Measurements from ENCODE around the gene SEPTIN11. TPM values are rescaled to one million over a fixed set of nuclear protein-coding genes. Genes with fewer than 3 reads are reported as not detected.

Gene SEPTIN11
- total RNA-seq, 1 donor from 2014 or later = 460 TPM

DNA sequence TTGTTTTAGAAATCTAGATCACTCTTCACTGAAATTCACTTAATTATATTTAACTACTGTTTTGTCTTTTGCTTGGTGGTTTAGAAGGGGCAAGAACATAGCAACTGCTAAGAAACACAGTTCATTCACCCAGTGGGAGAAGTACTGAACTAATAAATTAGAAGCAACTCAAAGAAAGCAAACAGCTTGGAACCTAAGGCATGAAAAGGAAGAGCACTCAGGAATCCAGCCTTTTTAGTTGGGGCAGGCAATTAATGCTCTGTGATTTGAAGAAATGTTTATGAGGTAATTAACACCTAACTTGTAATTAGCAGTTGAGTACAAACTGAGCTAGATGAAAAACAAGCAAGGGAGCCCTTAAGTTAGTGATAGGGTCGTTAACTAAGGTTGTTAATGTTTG lies 22.8 kb downstream of the SEPTIN11 start:
- Mint-ChIP-seq H3K4me3 (ENCODE audit: unreplicated experiment) (no peak overlapping the region), H3K27me3 (ENCODE audit: unreplicated experiment) (no peaks in the 10 kb centered on the region), H3K27ac (ENCODE audit: unreplicated experiment) (peak overlapping the region; percentile 52), H3K9me3 (ENCODE audit: unreplicated experiment) (no peaks in the 10 kb centered on the region), H3K4me1 (ENCODE audit: unreplicated experiment) (peaks cover 79% of the 10 kb centered on the region), H3K36me3 (ENCODE audit: unreplicated experiment) (peaks cover 34% of the 10 kb centered on the region)
- TF ChIP-seq, protein P1, sequence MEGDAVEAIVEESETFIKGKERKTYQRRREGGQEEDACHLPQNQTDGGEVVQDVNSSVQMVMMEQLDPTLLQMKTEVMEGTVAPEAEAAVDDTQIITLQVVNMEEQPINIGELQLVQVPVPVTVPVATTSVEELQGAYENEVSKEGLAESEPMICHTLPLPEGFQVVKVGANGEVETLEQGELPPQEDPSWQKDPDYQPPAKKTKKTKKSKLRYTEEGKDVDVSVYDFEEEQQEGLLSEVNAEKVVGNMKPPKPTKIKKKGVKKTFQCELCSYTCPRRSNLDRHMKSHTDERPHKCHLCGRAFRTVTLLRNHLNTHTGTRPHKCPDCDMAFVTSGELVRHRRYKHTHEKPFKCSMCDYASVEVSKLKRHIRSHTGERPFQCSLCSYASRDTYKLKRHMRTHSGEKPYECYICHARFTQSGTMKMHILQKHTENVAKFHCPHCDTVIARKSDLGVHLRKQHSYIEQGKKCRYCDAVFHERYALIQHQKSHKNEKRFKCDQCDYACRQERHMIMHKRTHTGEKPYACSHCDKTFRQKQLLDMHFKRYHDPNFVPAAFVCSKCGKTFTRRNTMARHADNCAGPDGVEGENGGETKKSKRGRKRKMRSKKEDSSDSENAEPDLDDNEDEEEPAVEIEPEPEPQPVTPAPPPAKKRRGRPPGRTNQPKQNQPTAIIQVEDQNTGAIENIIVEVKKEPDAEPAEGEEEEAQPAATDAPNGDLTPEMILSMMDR (IDR thresholded peaks at IDR 0.05) = no peak
- no peak for DNase-seq (ENCODE audit: extremely low spot score, unreplicated experiment)

DNA sequence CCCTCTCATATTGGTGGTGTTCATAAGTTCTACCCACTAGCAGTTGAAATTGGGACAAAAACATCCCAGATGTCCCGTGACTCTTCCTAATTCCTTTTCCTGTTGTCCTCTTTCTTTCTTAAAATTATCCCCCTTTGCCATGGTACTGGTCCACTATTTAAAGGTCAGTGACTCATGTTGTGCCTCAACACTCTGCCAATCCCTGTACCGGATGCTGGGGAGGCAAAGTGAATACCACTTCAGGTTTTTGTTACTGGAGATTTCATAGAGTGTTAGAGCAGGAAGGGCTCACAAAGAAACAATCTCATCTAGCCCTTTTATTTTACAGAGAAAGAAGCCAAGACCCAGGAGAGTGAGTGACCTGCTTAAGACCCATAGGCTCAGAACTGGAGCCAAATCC lies 24.6 kb downstream of the SEPTIN11 start:
- DNase-seq (ENCODE audit: extremely low spot score, unreplicated experiment) = no peak
- TF ChIP-seq, protein P1 (IDR thresholded peaks at IDR 0.05) = no peak
- Mint-ChIP-seq H3K4me1 (ENCODE audit: unreplicated experiment) (peaks cover 82% of the 10 kb centered on the region), H3K9me3 (ENCODE audit: unreplicated experiment) (no peaks in the 10 kb centered on the region), H3K36me3 (ENCODE audit: unreplicated experiment) (peaks cover 33% of the 10 kb centered on the region), H3K27ac (ENCODE audit: unreplicated experiment) (peak overlapping the region; percentile 66), H3K4me3 (ENCODE audit: unreplicated experiment) (no peak overlapping the region), H3K27me3 (ENCODE audit: unreplicated experiment) (no peaks in the 10 kb centered on the region)

DNA sequence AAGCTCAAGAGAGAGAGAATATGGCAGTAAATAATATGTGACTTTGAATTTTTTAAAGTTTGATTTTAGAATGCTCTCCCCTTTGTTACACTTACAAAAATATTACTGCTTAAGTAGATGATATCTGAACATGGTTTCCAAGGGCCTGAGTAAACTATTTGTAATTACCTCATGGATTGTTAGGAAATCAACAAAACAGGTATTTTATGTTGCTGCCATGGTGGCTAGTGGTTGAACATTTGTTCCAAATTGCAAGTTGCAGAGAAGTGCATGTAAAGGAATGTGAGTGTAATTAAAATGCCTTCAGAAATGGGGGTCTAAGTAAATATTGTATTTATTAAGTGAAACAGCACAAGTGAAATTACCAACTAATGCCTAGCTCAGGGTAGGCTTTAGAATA lies 27.6 kb downstream of the SEPTIN11 start:
- TF ChIP-seq, protein P1 (IDR thresholded peaks at IDR 0.05) = no peak
- H3K4me1 Mint-ChIP-seq (ENCODE audit: unreplicated experiment) = peaks cover 88% of the 10 kb centered on the region
- no peaks in the 10 kb centered on the region for H3K9me3 Mint-ChIP-seq (ENCODE audit: unreplicated experiment)
- H3K4me3 Mint-ChIP-seq (ENCODE audit: unreplicated experiment) = no peak overlapping the region
- DNase-seq (ENCODE audit: extremely low spot score, unreplicated experiment) = no peak
- H3K36me3 Mint-ChIP-seq (ENCODE audit: unreplicated experiment) = peaks cover 45% of the 10 kb centered on the region
- peak overlapping the region; percentile 93 for H3K27ac Mint-ChIP-seq (ENCODE audit: unreplicated experiment)
- H3K27me3 Mint-ChIP-seq (ENCODE audit: unreplicated experiment) = no peaks in the 10 kb centered on the region

DNA sequence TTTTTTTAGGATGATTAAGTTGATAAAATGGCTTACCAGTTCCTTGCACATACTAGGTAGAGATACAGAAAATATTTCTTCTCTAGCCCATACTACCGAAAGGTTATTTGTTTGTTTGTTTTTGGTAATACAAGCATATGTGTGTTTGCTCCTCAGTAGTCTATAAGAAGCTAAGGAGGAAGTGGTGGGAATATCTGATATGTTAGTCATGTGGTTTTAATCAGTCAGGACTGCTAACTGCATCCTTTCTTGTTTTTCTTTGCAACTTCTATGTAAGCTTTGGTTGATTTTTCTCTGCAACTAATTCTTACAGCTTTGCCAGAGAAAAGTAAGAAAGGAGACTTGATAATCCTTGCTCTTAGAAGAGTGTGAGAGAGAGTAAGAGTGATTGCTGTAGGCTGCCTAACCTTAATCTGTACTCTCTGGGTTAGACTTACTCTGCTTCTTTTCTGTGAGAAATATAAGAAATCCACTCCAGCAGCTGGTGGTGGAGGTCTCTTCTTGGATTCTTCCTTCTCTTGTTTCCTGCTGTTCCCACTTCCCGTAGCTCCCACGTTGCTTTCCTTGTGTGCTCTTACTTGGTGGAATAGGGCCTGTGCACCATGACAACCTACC lies 28.3 kb downstream of the SEPTIN11 start:
- DNase-seq (ENCODE audit: extremely low spot score, unreplicated experiment) = no peak
- TF ChIP-seq, protein P1 (IDR thresholded peaks at IDR 0.05) = no peak
- Mint-ChIP-seq H3K27ac (ENCODE audit: unreplicated experiment) (peak overlapping the region; percentile 93), H3K27me3 (ENCODE audit: unreplicated experiment) (no peaks in the 10 kb centered on the region), H3K4me1 (ENCODE audit: unreplicated experiment) (peaks cover 90% of the 10 kb centered on the region), H3K4me3 (ENCODE audit: unreplicated experiment) (peak overlapping the region; percentile 38), H3K36me3 (ENCODE audit: unreplicated experiment) (peaks cover 47% of the 10 kb centered on the region), H3K9me3 (ENCODE audit: unreplicated experiment) (no peaks in the 10 kb centered on the region)

DNA sequence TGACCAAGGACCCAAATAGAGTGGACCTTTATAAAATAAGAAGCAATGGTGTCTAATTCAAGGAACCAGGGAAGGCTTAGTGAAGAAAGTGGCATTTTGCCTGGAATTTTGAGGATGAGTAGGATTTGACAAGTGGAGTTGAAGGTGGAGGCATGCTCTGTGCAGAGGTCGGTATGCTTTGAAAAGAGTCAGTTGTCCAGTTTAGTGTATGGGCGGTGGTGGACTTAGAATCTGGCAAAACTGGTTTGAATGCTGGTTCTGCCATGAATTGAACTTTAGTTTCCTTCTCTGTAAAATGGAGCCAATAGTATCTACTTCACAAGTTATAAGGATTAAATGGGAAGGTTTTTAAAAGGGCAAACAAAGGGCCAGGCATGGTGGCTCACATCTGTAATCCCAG lies 29.7 kb downstream of the SEPTIN11 start:
- Mint-ChIP-seq H3K27me3 (ENCODE audit: unreplicated experiment) (no peaks in the 10 kb centered on the region), H3K4me3 (ENCODE audit: unreplicated experiment) (no peak overlapping the region), H3K27ac (ENCODE audit: unreplicated experiment) (peak overlapping the region; percentile 93)

More for the DNA sequence above, 29.7 kb downstream of the SEPTIN11 start:
- H3K36me3 Mint-ChIP-seq (ENCODE audit: unreplicated experiment) = peaks cover 39% of the 10 kb centered on the region
- H3K4me1 Mint-ChIP-seq (ENCODE audit: unreplicated experiment) = peaks cover 92% of the 10 kb centered on the region
- TF ChIP-seq, protein P1 (IDR thresholded peaks at IDR 0.05) = no peak
- no peaks in the 10 kb centered on the region for H3K9me3 Mint-ChIP-seq (ENCODE audit: unreplicated experiment)
- no peak for DNase-seq (ENCODE audit: extremely low spot score, unreplicated experiment)
